HEK293T (cell line): Measurements from ENCODE around the gene ZNF684.
"Not testable (repeated sequence)": the region's sequence is repeated elsewhere in the genome, so short reads cannot be mapped to it uniquely, and the experiment has no call there.

ENCODE experiments used
- BHLHE40 ChIP-seq: fragments of 450-650 bp; IDR thresholded peaks from 2 replicates; pipeline ENCODE4 v1.6.1; 2016; ENCODE audit warnings: mild to moderate bottlenecking, moderate library complexity, borderline replicate concordance
- FOXK2 ChIP-seq: fragments of 450-650 bp; IDR thresholded peaks from 2 replicates; pipeline ENCODE4 v1.6.1; 2016; ENCODE audit warnings: mild to moderate bottlenecking
- FOXM1 ChIP-seq: fragments of 450-650 bp; IDR thresholded peaks from 2 replicates; pipeline ENCODE4 v1.6.1; 2017; ENCODE audit warnings: mild to moderate bottlenecking, borderline replicate concordance
- L3MBTL2 ChIP-seq: fragments of 450-650 bp; conservative IDR thresholded peaks from 2 replicates; pipeline ENCODE4 v1.6.1; 2016; ENCODE audit warnings: mild to moderate bottlenecking
- SP1 ChIP-seq: fragments of 450-650 bp; IDR thresholded peaks from 2 replicates; pipeline ENCODE4 v1.6.1; 2017
- SUZ12 ChIP-seq: fragments of 450-650 bp; IDR thresholded peaks from 2 replicates; pipeline ENCODE4 v1.6.1; 2016; ENCODE audit warnings: mild to moderate bottlenecking
- ZNF384 ChIP-seq: fragments of 450-650 bp; IDR thresholded peaks from 2 replicates; pipeline ENCODE4 v1.6.1; 2016
- TF ChIP-seq, protein P1 (sequence below): fragments of 450-650 bp; IDR thresholded peaks from 2 replicates; pipeline ENCODE4 v1.6.1; 2016

DNA sequence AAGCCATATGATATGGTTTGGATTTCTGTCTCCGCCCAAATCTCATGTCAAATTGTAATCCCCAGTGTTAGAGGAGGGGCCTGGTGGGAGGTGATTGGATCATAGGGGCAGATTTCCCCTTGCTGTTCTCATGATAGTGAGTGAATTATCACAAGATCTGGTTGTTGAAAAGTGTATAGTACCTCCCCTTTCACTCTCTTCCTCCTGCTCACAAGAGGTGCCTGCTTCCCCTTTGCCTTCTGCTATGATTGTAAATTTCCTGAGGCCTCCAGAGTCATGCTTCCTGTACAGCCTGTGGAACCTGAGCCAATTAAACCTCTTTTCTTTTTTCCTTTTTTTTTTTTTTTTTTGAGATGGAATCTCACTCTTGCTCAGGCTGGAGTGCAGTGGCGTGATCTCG, 43.4 kb downstream of the ZNF684 start:
- not testable (repeated sequence) for TF ChIP-seq FOXK2, SP1, BHLHE40, FOXM1, ZNF384, SUZ12, L3MBTL2
- TF ChIP-seq, protein P1, sequence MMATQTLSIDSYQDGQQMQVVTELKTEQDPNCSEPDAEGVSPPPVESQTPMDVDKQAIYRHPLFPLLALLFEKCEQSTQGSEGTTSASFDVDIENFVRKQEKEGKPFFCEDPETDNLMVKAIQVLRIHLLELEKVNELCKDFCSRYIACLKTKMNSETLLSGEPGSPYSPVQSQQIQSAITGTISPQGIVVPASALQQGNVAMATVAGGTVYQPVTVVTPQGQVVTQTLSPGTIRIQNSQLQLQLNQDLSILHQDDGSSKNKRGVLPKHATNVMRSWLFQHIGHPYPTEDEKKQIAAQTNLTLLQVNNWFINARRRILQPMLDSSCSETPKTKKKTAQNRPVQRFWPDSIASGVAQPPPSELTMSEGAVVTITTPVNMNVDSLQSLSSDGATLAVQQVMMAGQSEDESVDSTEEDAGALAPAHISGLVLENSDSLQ = not testable (repeated sequence)
